RWPE2 (cell line): ENCODE data around the gene ARHGEF28.

ENCODE experiments used
- ATAC-seq: fragments of 200-7000 bp; cut with Tn5 transposase; 3 replicates; pipeline ENCODE4 v1.9.1; 2021; ENCODE audit warnings: low read depth
- DNase-seq: peaks from one replicate; pipeline ENCODE4 v3.0.0-alpha.2; 2020; ENCODE audit warnings: low spot score
- H3K27ac ChIP-seq: fragments of 450-650 bp; 2 replicates; pipeline ENCODE4 v1.5.1; 2017; ENCODE audit warnings: mild to moderate bottlenecking; ENCODE audit not compliant: poor library complexity, severe bottlenecking
- H3K27me3 ChIP-seq: fragments of 250-450 bp; sonication (Bioruptor Pico); 2 replicates; pipeline ENCODE4 v1.5.1; 2021; ENCODE audit warnings: mild to moderate bottlenecking, moderate library complexity; ENCODE audit not compliant: insufficient read depth, poor library complexity, severe bottlenecking
- H3K36me3 ChIP-seq: fragments of 250-450 bp; sonication (Bioruptor Pico); 2 replicates; pipeline ENCODE4 v1.5.1; 2020; ENCODE audit warnings: low read depth, mild to moderate bottlenecking, moderate library complexity
- H3K4me1 ChIP-seq: fragments of 250-450 bp; sonication (Bioruptor Pico); 2 replicates; pipeline ENCODE4 v1.5.1; 2021; ENCODE audit warnings: mild to moderate bottlenecking, moderate library complexity; ENCODE audit not compliant: insufficient read depth, poor library complexity, severe bottlenecking
- H3K4me3 ChIP-seq: fragments of 250-450 bp; sonication (Bioruptor Pico); 2 replicates; pipeline ENCODE4 v1.5.1; 2021; ENCODE audit warnings: mild to moderate bottlenecking, moderate library complexity; ENCODE audit not compliant: severe bottlenecking
- H3K9me3 ChIP-seq: fragments of 250-450 bp; sonication (Bioruptor Pico); 2 replicates; pipeline ENCODE4 v1.5.1; 2021; ENCODE audit warnings: mild to moderate bottlenecking, moderate library complexity; ENCODE audit not compliant: severe bottlenecking
- TF ChIP-seq, protein P1 (sequence below): fragments of 450-650 bp; IDR thresholded peaks from one replicate; pipeline ENCODE4 v1.5.1; 2017; ENCODE audit warnings: mild to moderate bottlenecking, moderate library complexity; ENCODE audit not compliant: poor library complexity, severe bottlenecking

The ARHGEF28 gene

DNA sequence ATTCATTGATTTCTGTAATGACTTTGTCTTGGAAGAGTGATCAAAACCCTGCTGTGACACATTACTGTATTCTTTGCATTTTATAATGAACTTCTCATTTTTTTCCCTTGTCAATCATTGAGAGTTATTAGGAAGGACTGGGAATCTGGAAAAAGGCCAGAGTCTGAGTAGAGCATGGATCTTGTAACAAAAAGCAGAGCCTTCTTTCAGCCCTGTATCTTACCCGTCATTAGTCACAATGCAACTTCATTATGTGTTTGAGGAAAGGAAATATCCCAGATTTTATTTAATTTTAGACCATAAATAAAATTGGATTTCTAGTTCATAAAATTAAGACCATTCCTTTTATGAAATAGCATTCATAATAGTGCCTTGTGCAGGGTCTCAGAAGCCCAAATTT is 131.4 kb downstream of the ARHGEF28 start:
- Histone ChIP-seq H3K27me3 (no peaks in the 10 kb centered on the region), H3K4me3 (no peak overlapping the region), H3K4me1 (no peaks in the 10 kb centered on the region), H3K27ac (no peak overlapping the region), H3K36me3 (peaks cover 37% of the 10 kb centered on the region), H3K9me3 (no peaks in the 10 kb centered on the region)
- ATAC-seq (no peak), DNase-seq (no peak)
- TF ChIP-seq, protein P1, sequence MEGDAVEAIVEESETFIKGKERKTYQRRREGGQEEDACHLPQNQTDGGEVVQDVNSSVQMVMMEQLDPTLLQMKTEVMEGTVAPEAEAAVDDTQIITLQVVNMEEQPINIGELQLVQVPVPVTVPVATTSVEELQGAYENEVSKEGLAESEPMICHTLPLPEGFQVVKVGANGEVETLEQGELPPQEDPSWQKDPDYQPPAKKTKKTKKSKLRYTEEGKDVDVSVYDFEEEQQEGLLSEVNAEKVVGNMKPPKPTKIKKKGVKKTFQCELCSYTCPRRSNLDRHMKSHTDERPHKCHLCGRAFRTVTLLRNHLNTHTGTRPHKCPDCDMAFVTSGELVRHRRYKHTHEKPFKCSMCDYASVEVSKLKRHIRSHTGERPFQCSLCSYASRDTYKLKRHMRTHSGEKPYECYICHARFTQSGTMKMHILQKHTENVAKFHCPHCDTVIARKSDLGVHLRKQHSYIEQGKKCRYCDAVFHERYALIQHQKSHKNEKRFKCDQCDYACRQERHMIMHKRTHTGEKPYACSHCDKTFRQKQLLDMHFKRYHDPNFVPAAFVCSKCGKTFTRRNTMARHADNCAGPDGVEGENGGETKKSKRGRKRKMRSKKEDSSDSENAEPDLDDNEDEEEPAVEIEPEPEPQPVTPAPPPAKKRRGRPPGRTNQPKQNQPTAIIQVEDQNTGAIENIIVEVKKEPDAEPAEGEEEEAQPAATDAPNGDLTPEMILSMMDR, result no peak

GRCh38 chr5:73759771-73760170 is 133.8 kb downstream of the ARHGEF28 start:
- no peak for DNase-seq
- no peaks in the 10 kb centered on the region for H3K27me3 ChIP-seq
- H3K36me3 ChIP-seq, result peaks cover 37% of the 10 kb centered on the region
- TF ChIP-seq, protein P1, result no peak
- no peak overlapping the region for H3K27ac ChIP-seq
- peaks cover 18% of the 10 kb centered on the region for H3K4me1 ChIP-seq
- H3K9me3 ChIP-seq, result no peaks in the 10 kb centered on the region
- H3K4me3 ChIP-seq, result no peak overlapping the region
- ATAC-seq, result no peak

DNA sequence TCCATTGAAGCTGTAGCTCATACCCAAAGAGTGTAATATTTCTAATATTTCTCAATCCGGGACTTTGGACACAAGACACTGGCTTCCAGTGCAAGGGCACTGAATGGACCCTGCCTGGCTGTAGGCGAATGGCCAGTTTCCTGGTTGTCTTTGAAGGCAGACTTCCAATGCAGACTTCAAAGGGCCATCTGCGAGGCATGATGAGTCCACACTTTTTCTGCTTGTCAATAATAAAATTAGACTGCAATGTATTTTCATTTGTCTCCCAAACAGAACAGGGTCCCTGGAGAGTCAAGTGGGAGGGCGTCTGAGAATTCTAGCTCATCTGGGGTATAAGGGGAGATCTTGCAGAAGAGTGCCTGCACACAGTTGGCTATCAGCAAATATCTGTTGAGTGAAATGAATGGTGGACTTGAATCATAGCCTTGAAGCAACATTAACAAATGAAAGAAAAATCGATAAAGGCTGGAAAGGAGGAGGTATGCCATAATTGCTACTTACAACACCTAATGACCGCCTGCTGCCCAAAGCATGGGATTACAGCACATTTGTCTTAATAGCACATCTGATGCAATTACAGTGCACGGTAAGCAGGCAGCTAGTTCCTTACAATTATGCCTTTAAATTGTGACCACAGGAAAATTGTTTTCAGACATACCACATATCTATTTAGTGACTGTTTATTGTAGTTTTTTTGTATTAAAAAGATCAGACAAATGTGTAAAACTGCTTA is 137.5 kb downstream of the ARHGEF28 start:
- ATAC-seq, result no peak
- TF ChIP-seq, protein P1, result no peak
- Histone ChIP-seq H3K27ac (peak overlapping the region; percentile 92), H3K27me3 (no peaks in the 10 kb centered on the region), H3K4me3 (no peak overlapping the region), H3K9me3 (peaks cover 8% of the 10 kb centered on the region), H3K4me1 (peaks cover 25% of the 10 kb centered on the region), H3K36me3 (peaks cover 52% of the 10 kb centered on the region)
- DNase-seq, result no peak

- H3K27me3 ChIP-seq, result no peaks in the 10 kb centered on the region
- peaks cover 8% of the 10 kb centered on the region for H3K9me3 ChIP-seq
- TF ChIP-seq, protein P1, result no peak
- no peak for DNase-seq
- peak overlapping the region; percentile 92 for H3K27ac ChIP-seq
- H3K36me3 ChIP-seq, result peaks cover 63% of the 10 kb centered on the region
- H3K4me3 ChIP-seq, result no peak overlapping the region
- peak; percentile 99 for ATAC-seq
- peaks cover 25% of the 10 kb centered on the region for H3K4me1 ChIP-seq
Observed at GRCh38 chr5:73764586-73764985, 138.6 kb downstream of the ARHGEF28 start.

GRCh38 chr5:73764996-73765395 is 139.0 kb downstream of the ARHGEF28 start:
- TF ChIP-seq, protein P1, result no peak
- peaks cover 8% of the 10 kb centered on the region for H3K9me3 ChIP-seq
- no peak overlapping the region for H3K4me3 ChIP-seq
- no peaks in the 10 kb centered on the region for H3K27me3 ChIP-seq
- no peak for DNase-seq
- peaks cover 67% of the 10 kb centered on the region for H3K36me3 ChIP-seq
- H3K27ac ChIP-seq, result peak overlapping the region; percentile 92
- peak; percentile 30 for ATAC-seq
- H3K4me1 ChIP-seq, result peaks cover 25% of the 10 kb centered on the region
